SK-N-SH (cell line): ENCODE measurements around the gene EXOC4. TPM values are rescaled to one million over a fixed set of nuclear protein-coding genes. Genes with fewer than 3 reads are reported as not detected.
A peak's percentile ranks its signal among the peaks of the same experiment; 100 is the strongest.

ENCODE experiments used
- CTCF ChIA-PET: fragments of 300-600, 350-600 bp; formaldehyde crosslinking; extraction: SDS; loops from one replicate; lab custom pipeline; 2021; lab: Yijun Ruan, JAX
- POLR2A ChIA-PET: fragments of 350-600 bp; sonication (Branson Sonifier 250); formaldehyde crosslinking; extraction: SDS; loops from one replicate; lab custom pipeline; 2020; ENCODE audit warnings: antibody characterized with exemption, inconsistent platforms; lab: Yijun Ruan, JAX
- DNase-seq: peaks from one replicate; pipeline ENCODE4 v3.0.0; 2012
- H2AFZ ChIP-seq: fragments of 200-600 bp; sonication (generic); 2 replicates; pipeline ENCODE4 v1.8.1; 2016; ENCODE audit warnings: antibody characterized with exemption, mild to moderate bottlenecking, low read depth
- H3F3A ChIP-seq: fragments of 200-600 bp; sonication (generic); replicated peaks from 2 replicates; pipeline ENCODE3; 2016; ENCODE audit warnings: antibody characterized with exemption, mild to moderate bottlenecking; ENCODE audit not compliant: insufficient read depth
- H3K27ac ChIP-seq, 2 experiments: fragments of 200-500 bp in 1 of 2; fragments of 200-600 bp in 1 of 2; sonication (Bioruptor generic) in 1 of 2; sonication (generic), shearing (Covaris generic) in 1 of 2; 2 replicates each; pipeline versions ENCODE4 v1.5.1 to v1.6.1; 2014 to 2016; ENCODE audit warnings: low read depth in 2 of 2, inconsistent platforms in 1 of 2, low read length in 1 of 2, mild to moderate bottlenecking in 1 of 2, mixed read lengths in 1 of 2
- H3K27me3 ChIP-seq: fragments of 200-600 bp; sonication (generic), shearing (Covaris generic); 2 replicates; pipeline ENCODE4 v1.6.1; 2016; ENCODE audit warnings: mixed run types; ENCODE audit not compliant: insufficient read depth
- H3K36me3 ChIP-seq, 2 experiments: fragments of 200-500 bp in 1 of 2; fragments of 200-600 bp in 1 of 2; sonication (Bioruptor generic) in 1 of 2; sonication (generic) in 1 of 2; replicated peaks in 1 of 2; 2 replicates each; pipeline versions ENCODE3 to v1.5.1; 2014 to 2016; ENCODE audit warnings: low read length in 1 of 2, mild to moderate bottlenecking in 1 of 2; ENCODE audit not compliant: insufficient read depth in 2 of 2, control insufficient read depth in 1 of 2
- H3K4me1 ChIP-seq, 2 experiments: fragments of 200-500 bp in 1 of 2; fragments of 200-600 bp in 1 of 2; sonication (Bioruptor generic) in 1 of 2; sonication (generic), shearing (Covaris generic) in 1 of 2; 2 replicates each; pipeline versions ENCODE4 v1.5.1 to v1.6.1; 2014 to 2016; ENCODE audit warnings: low read depth in 1 of 2, low read length in 1 of 2, mixed run types in 1 of 2; ENCODE audit not compliant: insufficient read depth in 2 of 2, control insufficient read depth in 1 of 2
- H3K4me2 ChIP-seq: fragments of 200-600 bp; sonication (generic), shearing (Covaris generic); 2 replicates; pipeline ENCODE4 v1.6.1; 2017; ENCODE audit warnings: mixed run types
- H3K4me3 ChIP-seq, 2 experiments: fragments of 200-500 bp in 1 of 2; fragments of 200-600 bp in 1 of 2; sonication (Bioruptor generic) in 1 of 2; sonication (generic), shearing (Covaris generic) in 1 of 2; 2 replicates each; pipeline versions ENCODE4 v1.5.1 to v1.8.1; 2014 to 2016; ENCODE audit warnings: low read depth in 2 of 2, inconsistent platforms in 1 of 2, low read length in 1 of 2, mild to moderate bottlenecking in 1 of 2, mixed read lengths in 1 of 2, moderate library complexity in 1 of 2
- H3K79me2 ChIP-seq: fragments of 200-600 bp; sonication (generic); 2 replicates; pipeline ENCODE4 v1.8.1; 2017; ENCODE audit warnings: mild to moderate bottlenecking; ENCODE audit not compliant: insufficient read depth
- H3K9ac ChIP-seq: fragments of 200-600 bp; sonication (generic); 2 replicates; pipeline ENCODE4 v1.6.1; 2017; ENCODE audit warnings: mixed run types
- H3K9me2 ChIP-seq: fragments of 200-600 bp; sonication (generic); 2 replicates; pipeline ENCODE4 v1.6.1; 2017; ENCODE audit warnings: mixed run types
- H3K9me3 ChIP-seq: fragments of 200-600 bp; sonication (generic); 2 replicates; pipeline ENCODE4 v1.6.1; 2017; ENCODE audit warnings: mixed run types, mild to moderate bottlenecking, moderate library complexity
- H4K20me1 ChIP-seq: fragments of 200-600 bp; sonication (generic); 2 replicates; pipeline ENCODE4 v1.6.1; 2017; ENCODE audit warnings: mild to moderate bottlenecking, mixed run types; ENCODE audit not compliant: insufficient read depth
- CHD2 ChIP-seq: fragments of 150-350 bp; IDR thresholded peaks from 2 replicates; pipeline ENCODE4 v1.6.1; 2018; ENCODE audit warnings: low read length; ENCODE audit not compliant: partially characterized antibody
- EP300 ChIP-seq, 2 experiments: IDR thresholded peaks; 2 replicates each; pipeline versions ENCODE4 v1.4.0 to v1.6.1; 2012; ENCODE audit warnings: borderline replicate concordance in 1 of 2, low read depth in 1 of 2, low read length in 1 of 2
- EZH2phosphoT487 ChIP-seq: fragments of 200-600 bp; sonication (generic); IDR thresholded peaks from 2 replicates; pipeline ENCODE4 v1.6.1; 2017; ENCODE audit warnings: low read depth, mixed run types, mild to moderate bottlenecking, antibody characterized with exemption, moderate library complexity, borderline replicate concordance
- FOXM1 ChIP-seq: IDR thresholded peaks from 2 replicates; pipeline ENCODE4 v1.4.0; 2012; ENCODE audit warnings: low read depth, mild to moderate bottlenecking
- GATA2 ChIP-seq: sonication (generic); formaldehyde crosslinking; IDR thresholded peaks from 2 replicates; pipeline ENCODE4 v1.5.0; 2020; ENCODE audit warnings: mild to moderate bottlenecking, missing genetic modification reagents
- MEF2A ChIP-seq: IDR thresholded peaks from 2 replicates; pipeline ENCODE4 v1.4.0; 2012; ENCODE audit warnings: low read depth, borderline replicate concordance
- NFIC ChIP-seq: IDR thresholded peaks from 2 replicates; pipeline ENCODE4 v1.4.0; 2012; ENCODE audit warnings: borderline replicate concordance
- RFX5 ChIP-seq: IDR thresholded peaks from 2 replicates; pipeline ENCODE4 v1.6.1; 2012; ENCODE audit warnings: mild to moderate bottlenecking, improper control_type of control experiment, low read length
- SMC3 ChIP-seq: IDR thresholded peaks from 2 replicates; pipeline ENCODE4 v1.6.1; 2012; ENCODE audit warnings: low read depth, low read length, improper control_type of control experiment
- TCF12 ChIP-seq: IDR thresholded peaks from 2 replicates; pipeline ENCODE4 v1.4.0; 2012
- WGBS: methylation state at CpG from one replicate; pipeline ENCODE4 v1.1.6; 2017; ENCODE audit warnings: low lambda C conversion rate; 5-methylcytosine and 5-hydroxymethylcytosine counted together
- polyA plus RNA-seq, 3 experiments: library from polyadenylated mRNA; depleted of rRNA; stranded (reverse); fragments of >200 nt; gene quantifications; 2 replicates each; pipeline ENCODE4 v1.2.3, GENCODE V29; 2012
- TF ChIP-seq, protein P1 (sequence below): IDR thresholded peaks from 2 replicates; pipeline ENCODE4 v1.4.0; 2012; ENCODE audit warnings: low read depth, borderline replicate concordance
- TF ChIP-seq, protein P2 (sequence below): fragments of 150-350 bp; IDR thresholded peaks from 2 replicates; pipeline ENCODE4 v1.6.1; 2017; ENCODE audit warnings: antibody characterized with exemption, low read length, low read depth, borderline replicate concordance
- TF ChIP-seq, protein P3 (sequence below): IDR thresholded peaks from 2 replicates; pipeline ENCODE4 v1.4.0; 2012; ENCODE audit warnings: low read depth

Gene EXOC4
- polyA plus RNA-seq, 1 of the 3 experiments (the other 2 are of a cell fraction): 37.3 TPM

DNA sequence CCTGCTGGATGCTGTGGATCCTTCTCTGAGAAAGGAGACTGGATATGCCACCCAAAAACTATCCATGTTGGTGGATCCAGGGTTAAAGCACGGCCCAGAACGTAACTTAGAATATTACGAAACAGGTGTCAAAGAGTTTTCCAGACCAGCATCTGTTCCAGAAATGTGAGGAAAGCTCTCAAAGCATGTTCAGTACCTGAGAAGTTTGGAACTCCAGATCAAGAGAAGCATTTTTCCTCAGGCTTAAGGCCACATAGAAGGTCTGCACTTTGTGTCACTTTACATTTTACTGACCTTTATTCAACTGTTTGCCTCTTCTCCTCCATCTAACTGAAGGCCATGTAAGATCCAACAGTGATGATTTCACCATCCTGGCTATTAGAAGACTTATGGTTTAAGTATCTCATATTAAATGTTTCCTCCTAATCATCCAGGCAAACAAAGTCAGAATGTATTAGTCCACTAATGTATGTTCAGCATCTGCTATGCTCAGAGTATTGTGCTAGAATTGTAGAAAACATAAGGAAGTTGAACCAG lies 533.6 kb downstream of the EXOC4 start:
- H3K4me3 ChIP-seq: no peak overlapping the region
- peaks cover 0 to 5% of the 10 kb centered on the region in 2 experiments for H3K36me3 ChIP-seq
- ChIA-PET POLR2A (no interaction called here), CTCF (interaction anchor here (1.3 kb wide), 1 partner anchor 11 kb away, joined by 4 read pairs; no protein-coding TSS in a partner anchor)
- peak overlapping the region in 1 of 2 experiments; percentile 100; a peak in 2 of 4 replicates for H3K27ac ChIP-seq
- no peaks in the 10 kb centered on the region for H4K20me1 ChIP-seq
- no peaks in the 10 kb centered on the region for H3K79me2 ChIP-seq
- 63% methylated on average over 3 of the region's 3 CpGs for WGBS
- H2AFZ ChIP-seq: no peak overlapping the region
- H3K4me2 ChIP-seq: no peak overlapping the region
- peaks cover 0 to 44% of the 10 kb centered on the region in 2 experiments; a peak in 2 of 4 replicates for H3K4me1 ChIP-seq
- no peak for DNase-seq
- H3K9me2 ChIP-seq: no peaks in the 10 kb centered on the region
- H3F3A ChIP-seq: no peaks in the 10 kb centered on the region
- TF ChIP-seq SMC3 (no peak), EP300 (IDR thresholded peaks at IDR 0.05; ENCODE audit: borderline replicate concordance in 1 of 2, low read depth in 1 of 2, low read length in 1 of 2) (no peak), CHD2 (peak; percentile 13)
- TF ChIP-seq, protein P1, sequence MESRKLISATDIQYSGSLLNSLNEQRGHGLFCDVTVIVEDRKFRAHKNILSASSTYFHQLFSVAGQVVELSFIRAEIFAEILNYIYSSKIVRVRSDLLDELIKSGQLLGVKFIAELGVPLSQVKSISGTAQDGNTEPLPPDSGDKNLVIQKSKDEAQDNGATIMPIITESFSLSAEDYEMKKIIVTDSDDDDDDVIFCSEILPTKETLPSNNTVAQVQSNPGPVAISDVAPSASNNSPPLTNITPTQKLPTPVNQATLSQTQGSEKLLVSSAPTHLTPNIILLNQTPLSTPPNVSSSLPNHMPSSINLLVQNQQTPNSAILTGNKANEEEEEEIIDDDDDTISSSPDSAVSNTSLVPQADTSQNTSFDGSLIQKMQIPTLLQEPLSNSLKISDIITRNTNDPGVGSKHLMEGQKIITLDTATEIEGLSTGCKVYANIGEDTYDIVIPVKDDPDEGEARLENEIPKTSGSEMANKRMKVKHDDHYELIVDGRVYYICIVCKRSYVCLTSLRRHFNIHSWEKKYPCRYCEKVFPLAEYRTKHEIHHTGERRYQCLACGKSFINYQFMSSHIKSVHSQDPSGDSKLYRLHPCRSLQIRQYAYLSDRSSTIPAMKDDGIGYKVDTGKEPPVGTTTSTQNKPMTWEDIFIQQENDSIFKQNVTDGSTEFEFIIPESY: no peak
- no peaks in the 10 kb centered on the region for H3K27me3 ChIP-seq
- H3K9ac ChIP-seq: no peak overlapping the region
- H3K9me3 ChIP-seq: no peaks in the 10 kb centered on the region

DNA sequence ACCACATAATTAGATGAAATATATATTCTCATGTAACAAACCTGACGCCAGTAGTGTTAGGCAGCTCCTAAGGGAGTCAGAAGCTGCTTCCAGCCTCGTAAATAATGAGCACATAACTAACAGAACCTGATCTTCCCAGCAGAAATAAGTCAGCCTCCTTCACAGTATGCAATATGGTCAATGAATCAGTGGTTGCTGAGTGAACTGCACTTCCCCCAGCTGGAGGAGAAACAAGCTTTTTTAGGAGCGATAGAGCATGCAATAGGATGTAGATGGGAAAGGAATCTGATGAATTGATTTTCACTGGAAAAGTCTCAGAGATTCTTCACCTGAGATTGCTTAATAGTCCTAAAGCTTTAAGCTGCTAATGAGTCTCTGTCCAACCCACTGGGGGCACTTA lies 537.1 kb downstream of the EXOC4 start:
- H2AFZ ChIP-seq: no peak overlapping the region
- TF ChIP-seq, protein P2, sequence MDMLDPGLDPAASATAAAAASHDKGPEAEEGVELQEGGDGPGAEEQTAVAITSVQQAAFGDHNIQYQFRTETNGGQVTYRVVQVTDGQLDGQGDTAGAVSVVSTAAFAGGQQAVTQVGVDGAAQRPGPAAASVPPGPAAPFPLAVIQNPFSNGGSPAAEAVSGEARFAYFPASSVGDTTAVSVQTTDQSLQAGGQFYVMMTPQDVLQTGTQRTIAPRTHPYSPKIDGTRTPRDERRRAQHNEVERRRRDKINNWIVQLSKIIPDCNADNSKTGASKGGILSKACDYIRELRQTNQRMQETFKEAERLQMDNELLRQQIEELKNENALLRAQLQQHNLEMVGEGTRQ: no peak
- TF ChIP-seq RFX5 (no peak), FOXM1 (no peak), GATA2 (CRISPR knock-in tag) (no peak), MEF2A (no peak), NFIC (no peak), EZH2phosphoT487 (no peak), TCF12 (no peak)
- TF ChIP-seq, protein P3, sequence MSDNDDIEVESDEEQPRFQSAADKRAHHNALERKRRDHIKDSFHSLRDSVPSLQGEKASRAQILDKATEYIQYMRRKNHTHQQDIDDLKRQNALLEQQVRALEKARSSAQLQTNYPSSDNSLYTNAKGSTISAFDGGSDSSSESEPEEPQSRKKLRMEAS: no peak
- TF ChIP-seq, all 33 proteins: peak for 0
- H3K79me2 ChIP-seq: no peaks in the 10 kb centered on the region
- H3K4me2 ChIP-seq: no peak overlapping the region
- DNase-seq: no peak
- no peaks in the 10 kb centered on the region for H3K27me3 ChIP-seq
- no peaks in the 10 kb centered on the region for H3K9me3 ChIP-seq
- peak overlapping the region in 1 of 2 experiments; percentile 59; a peak in 2 of 4 replicates for H3K27ac ChIP-seq
- H3K4me3 ChIP-seq: no peak overlapping the region
- WGBS: 98% methylated on average over 3 of the region's 3 CpGs
- no peaks in the 10 kb centered on the region for H4K20me1 ChIP-seq
- CTCF ChIA-PET: interaction anchor here (0.7 to 2.7 kb wide), 12 partner anchors 9 to 351 kb away, joined by 3 to 12 read pairs (median 6); no protein-coding TSS in a partner anchor
- H3F3A ChIP-seq: no peaks in the 10 kb centered on the region
- no peaks in the 10 kb centered on the region for H3K9me2 ChIP-seq
- peaks cover 0 to 16% of the 10 kb centered on the region in 2 experiments; a peak in 2 of 4 replicates for H3K4me1 ChIP-seq
- POLR2A ChIA-PET: no interaction called here
- H3K36me3 ChIP-seq: peaks cover 0 to 9% of the 10 kb centered on the region in 2 experiments
- no peak overlapping the region for H3K9ac ChIP-seq
